Measurements from ENCODE around the gene PCSK4.

DNA sequence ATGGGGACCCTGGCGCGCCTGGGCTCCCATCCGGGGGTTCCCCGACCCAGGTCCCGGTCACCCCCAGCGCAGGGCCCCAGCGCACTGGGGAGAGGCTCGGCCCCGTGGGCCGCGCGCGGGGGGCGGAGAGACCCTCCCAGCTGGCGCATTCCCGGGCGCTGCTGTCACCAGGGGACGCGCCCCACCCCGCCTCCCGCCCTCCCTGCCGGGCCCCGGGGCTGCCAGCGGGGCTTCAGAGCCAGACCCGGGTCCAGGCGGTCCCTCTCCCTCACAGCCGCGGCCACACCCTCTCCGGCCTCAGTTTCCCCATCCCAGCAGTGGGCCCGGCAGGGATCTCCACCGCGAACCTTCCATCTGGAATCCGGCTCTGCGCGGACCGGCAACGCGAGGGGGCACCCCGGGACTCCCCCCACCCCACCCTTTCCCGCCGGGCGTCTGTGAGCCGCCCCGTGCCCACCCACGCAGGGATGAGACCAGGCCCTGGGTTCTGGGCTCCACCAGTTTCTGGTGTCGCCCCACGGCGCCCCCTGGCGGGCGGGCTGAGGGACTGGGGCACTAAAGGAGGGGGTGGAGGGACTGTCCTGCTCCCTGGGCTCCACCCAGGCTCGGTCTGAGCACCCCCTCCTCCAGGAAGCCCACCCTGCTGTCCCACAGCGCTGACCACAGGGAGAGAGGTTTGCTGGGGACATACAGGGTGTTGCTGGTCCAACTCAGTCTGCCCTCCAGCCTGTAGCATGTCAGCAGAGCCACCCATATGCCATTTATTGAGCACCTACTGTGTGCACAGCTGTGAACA is 23.5 kb upstream of the PCSK4 start:
- no peak for TF ChIP-seq POLR2A (IDR thresholded peaks at IDR 0.05; ENCODE audit: low read length)
- no peak for TF ChIP-seq GATA1 (IDR thresholded peaks at IDR 0.05; ENCODE audit: low read depth, low read length)

Data from erythroblast (primary cell).